NCI-H146 (cell line): ENCODE data around the gene PSMG1.
"Not testable (repeated sequence)": the region's sequence is repeated elsewhere in the genome, so short reads cannot be mapped to it uniquely, and the experiment has no call there.

ENCODE experiments used
- DNase-seq: peaks from one replicate; lab custom pipeline; 2025; lab: John Stamatoyannopoulos, UW

PSMG1 gene

GRCh38 chr21:39183272-39184049, at the start of gene PSMG1:
Gene PSMG1 (minus strand): TSS chr21:39183451. CDS start chr21:39183385, 66 bp downstream.
- DNase-seq, result peak; percentile 92

GRCh38 chr21:39232861-39233291, 49.6 kb upstream of the PSMG1 start:
- no peak for DNase-seq

GRCh38 chr21:39224930-39225329, 41.7 kb upstream of the PSMG1 start:
- DNase-seq, result no peak

- no peak for DNase-seq
Measured at GRCh38 chr21:39221997-39222486, 38.8 kb upstream of the PSMG1 start.

GRCh38 chr21:39221282-39221996, 38.2 kb upstream of the PSMG1 start:
- no peak for DNase-seq

GRCh38 chr21:39220875-39221274, 37.6 kb upstream of the PSMG1 start:
- not testable (repeated sequence) for DNase-seq

GRCh38 chr21:39220150-39220549, 36.9 kb upstream of the PSMG1 start:
- no peak for DNase-seq

GRCh38 chr21:39218082-39218409, 34.8 kb upstream of the PSMG1 start:
- DNase-seq, result peak; percentile 83

GRCh38 chr21:39217356-39218081, 34.3 kb upstream of the PSMG1 start:
- DNase-seq, result peak; percentile 80

- DNase-seq, result no peak
Measured at GRCh38 chr21:39216290-39216689, 33.0 kb upstream of the PSMG1 start.

- DNase-seq, result no peak
Measured at GRCh38 chr21:39215078-39215477, 31.8 kb upstream of the PSMG1 start.

- no peak for DNase-seq
Measured at GRCh38 chr21:39209334-39209688, 26.1 kb upstream of the PSMG1 start.

- no peak for DNase-seq
Measured at GRCh38 chr21:39208624-39209333, 25.5 kb upstream of the PSMG1 start.

GRCh38 chr21:39204134-39204533, 20.9 kb upstream of the PSMG1 start:
- no peak for DNase-seq

- no peak for DNase-seq
Measured at GRCh38 chr21:39198800-39199199, 15.5 kb upstream of the PSMG1 start.

- no peak for DNase-seq
Measured at GRCh38 chr21:39197448-39198233, 14.4 kb upstream of the PSMG1 start.

GRCh38 chr21:39196838-39197237, 13.6 kb upstream of the PSMG1 start:
- no peak for DNase-seq

- DNase-seq, result no peak
Measured at GRCh38 chr21:39196310-39196709, 13.1 kb upstream of the PSMG1 start.

- no peak for DNase-seq
Measured at GRCh38 chr21:39193380-39193779, 10.1 kb upstream of the PSMG1 start.

GRCh38 chr21:39189857-39190604, 6.8 kb upstream of the PSMG1 start:
- no peak for DNase-seq
